ENCODE measurements around the gene GNB3.

DNA sequence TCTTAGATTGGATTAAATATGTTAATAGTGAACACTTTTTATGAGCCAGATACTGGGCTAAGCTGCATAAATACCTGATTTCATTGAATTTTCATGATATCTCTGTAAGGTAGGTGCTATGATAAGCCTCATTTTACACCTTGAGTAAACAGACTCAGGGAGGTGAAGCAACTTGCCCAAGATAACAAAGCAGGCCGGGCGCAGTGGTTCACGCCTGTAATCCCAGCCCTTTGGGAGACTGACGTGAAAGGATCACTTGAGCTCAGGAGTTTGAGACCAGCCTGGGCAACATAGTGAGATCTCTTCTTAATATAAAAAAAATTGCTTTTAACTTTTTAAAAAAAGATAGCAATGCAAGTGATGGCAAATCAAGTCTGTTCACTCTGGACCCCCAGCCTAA lies 1.4 kb downstream of the GNB3 start:
- TF ChIP-seq, protein P1, sequence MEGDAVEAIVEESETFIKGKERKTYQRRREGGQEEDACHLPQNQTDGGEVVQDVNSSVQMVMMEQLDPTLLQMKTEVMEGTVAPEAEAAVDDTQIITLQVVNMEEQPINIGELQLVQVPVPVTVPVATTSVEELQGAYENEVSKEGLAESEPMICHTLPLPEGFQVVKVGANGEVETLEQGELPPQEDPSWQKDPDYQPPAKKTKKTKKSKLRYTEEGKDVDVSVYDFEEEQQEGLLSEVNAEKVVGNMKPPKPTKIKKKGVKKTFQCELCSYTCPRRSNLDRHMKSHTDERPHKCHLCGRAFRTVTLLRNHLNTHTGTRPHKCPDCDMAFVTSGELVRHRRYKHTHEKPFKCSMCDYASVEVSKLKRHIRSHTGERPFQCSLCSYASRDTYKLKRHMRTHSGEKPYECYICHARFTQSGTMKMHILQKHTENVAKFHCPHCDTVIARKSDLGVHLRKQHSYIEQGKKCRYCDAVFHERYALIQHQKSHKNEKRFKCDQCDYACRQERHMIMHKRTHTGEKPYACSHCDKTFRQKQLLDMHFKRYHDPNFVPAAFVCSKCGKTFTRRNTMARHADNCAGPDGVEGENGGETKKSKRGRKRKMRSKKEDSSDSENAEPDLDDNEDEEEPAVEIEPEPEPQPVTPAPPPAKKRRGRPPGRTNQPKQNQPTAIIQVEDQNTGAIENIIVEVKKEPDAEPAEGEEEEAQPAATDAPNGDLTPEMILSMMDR (IDR thresholded peaks at IDR 0.05), result no peak
- TF ChIP-seq POLR2AphosphoS5 (IDR thresholded peaks at IDR 0.05; ENCODE audit: insufficient read depth in 1 of 2, low read depth in 1 of 2), result no peak
- no peak for TF ChIP-seq POLR2A (IDR thresholded peaks at IDR 0.05)
